Trophoblast cell (in vitro differentiated cells and primary cell): Measurements from ENCODE around the gene SMAD9.
A peak's percentile ranks its signal among the peaks of the same experiment; 100 is the strongest.

Experiments used
- DNase-seq, 2 donors: peaks; one replicate each; pipeline ENCODE4 v3.0.0-alpha.2; 2016
- H2AFZ ChIP-seq: 2 replicates; pipeline ENCODE4 v1.6.1; 2013; ENCODE audit warnings: low read length, moderate library complexity, mild to moderate bottlenecking; ENCODE audit not compliant: insufficient read depth, poor library complexity
- H2AK5ac ChIP-seq: 2 replicates; pipeline ENCODE4 v1.6.1; 2013; ENCODE audit warnings: mild to moderate bottlenecking, low read length
- H2BK120ac ChIP-seq: 2 replicates; pipeline ENCODE4 v1.6.1; 2013; ENCODE audit warnings: low read length, mild to moderate bottlenecking, moderate library complexity; ENCODE audit not compliant: insufficient read depth, poor library complexity
- H2BK12ac ChIP-seq: 2 replicates; pipeline ENCODE4 v1.6.1; 2013; ENCODE audit warnings: mild to moderate bottlenecking, low read length, moderate library complexity
- H2BK5ac ChIP-seq: 2 replicates; pipeline ENCODE4 v1.6.1; 2013; ENCODE audit warnings: low read length, low read depth, moderate library complexity, mild to moderate bottlenecking; ENCODE audit not compliant: poor library complexity
- H3K14ac ChIP-seq: 2 replicates; pipeline ENCODE4 v1.6.1; 2013; ENCODE audit warnings: mild to moderate bottlenecking, low read length
- H3K18ac ChIP-seq: 2 replicates; pipeline ENCODE4 v1.6.1; 2013; ENCODE audit warnings: mild to moderate bottlenecking, low read length
- H3K23ac ChIP-seq: 2 replicates; pipeline ENCODE4 v1.6.1; 2013; ENCODE audit warnings: low read length
- H3K27ac ChIP-seq: 2 replicates; pipeline ENCODE4 v1.5.1; 2013; ENCODE audit warnings: low read depth, mild to moderate bottlenecking, inconsistent platforms, low read length, moderate library complexity
- H3K27me3 ChIP-seq: 2 replicates; pipeline ENCODE4 v1.6.1; 2013; ENCODE audit warnings: inconsistent platforms, mild to moderate bottlenecking, low read length, moderate library complexity; ENCODE audit not compliant: insufficient read depth
- H3K36me3 ChIP-seq, 2 experiments: 1 replicate in 1 of 2; 2 replicates in 1 of 2; pipeline ENCODE4 v1.6.1; 2013; ENCODE audit warnings: low read length in 2 of 2, mild to moderate bottlenecking in 2 of 2, moderate library complexity in 1 of 2; ENCODE audit not compliant: insufficient read depth in 2 of 2, control insufficient read depth in 1 of 2
- H3K4ac ChIP-seq: 2 replicates; pipeline ENCODE4 v1.6.1; 2013; ENCODE audit warnings: low read depth, mild to moderate bottlenecking, low read length, moderate library complexity
- H3K4me1 ChIP-seq, 2 experiments: 1 replicate in 1 of 2; 2 replicates in 1 of 2; pipeline ENCODE4 v1.6.1; 2013; ENCODE audit warnings: low read length in 2 of 2, mild to moderate bottlenecking in 2 of 2, moderate library complexity in 1 of 2; ENCODE audit not compliant: insufficient read depth in 2 of 2, control insufficient read depth in 1 of 2
- H3K4me2 ChIP-seq: 2 replicates; pipeline ENCODE4 v1.6.1; 2013; ENCODE audit warnings: inconsistent platforms, mild to moderate bottlenecking, low read length, moderate library complexity
- H3K4me3 ChIP-seq: 2 replicates; pipeline ENCODE4 v1.5.1; 2013; ENCODE audit warnings: mild to moderate bottlenecking, low read depth, low read length, inconsistent platforms
- H3K79me1 ChIP-seq: one replicate; pipeline ENCODE4 v1.6.1; 2013; ENCODE audit warnings: low read length
- H3K79me2 ChIP-seq: 2 replicates; pipeline ENCODE4 v1.6.1; 2013; ENCODE audit warnings: low read length, mild to moderate bottlenecking; ENCODE audit not compliant: control insufficient read depth, insufficient read depth, poor library complexity
- H3K9ac ChIP-seq: 2 replicates; pipeline ENCODE4 v1.6.1; 2013; ENCODE audit warnings: mild to moderate bottlenecking, low read length
- H3K9me3 ChIP-seq: 2 replicates; pipeline ENCODE4 v1.6.1; 2013; ENCODE audit warnings: low read depth, mild to moderate bottlenecking, control low read depth, inconsistent platforms, low read length; ENCODE audit not compliant: insufficient read depth
- H4K12ac ChIP-seq: 2 replicates; pipeline ENCODE4 v1.6.1; 2013; ENCODE audit warnings: low read depth, mild to moderate bottlenecking, low read length, moderate library complexity
- H4K8ac ChIP-seq: 2 replicates; pipeline ENCODE4 v1.6.1; 2013; ENCODE audit warnings: low read depth, mild to moderate bottlenecking, low read length, moderate library complexity
- H4K91ac ChIP-seq: one replicate; pipeline ENCODE4 v1.6.1; 2013; ENCODE audit warnings: low read depth, mild to moderate bottlenecking, low read length, moderate library complexity
- WGBS: extraction: QIAGEN DNeasy Blood & Tissue Kit; methylation state at CpG from one replicate; pipeline ENCODE4 v1.1.7; 2013; ENCODE audit warnings: missing lambda C conversion rate; ENCODE audit not compliant: insufficient read length, insufficient coverage; ENCODE audit errors: extremely low coverage; 5-methylcytosine and 5-hydroxymethylcytosine counted together

Gene SMAD9

GRCh38 chr13:36925603-36926002, 5.6 kb upstream of the SMAD9 start:
- Histone ChIP-seq H3K18ac (no peak overlapping the region), H4K12ac (no peak overlapping the region), H2AFZ (no peak overlapping the region), H3K27ac (no peak overlapping the region), H3K9me3 (peaks cover 2% of the 10 kb centered on the region), H3K4me3 (no peak overlapping the region), H2BK120ac (no peak overlapping the region), H2BK5ac (no peak overlapping the region), H3K23ac (no peak overlapping the region), H3K4me2 (no peak overlapping the region), H4K8ac (no peak overlapping the region), H2BK12ac (no peak overlapping the region), H3K79me1 (peaks cover 7% of the 10 kb centered on the region), H3K4me1 (peaks cover under 1 to 7% of the 10 kb centered on the region in 2 experiments), H3K27me3 (no peaks in the 10 kb centered on the region), H3K9ac (no peak overlapping the region), H4K91ac (peak overlapping the region; percentile 42), H3K4ac (no peak overlapping the region), H3K14ac (no peak overlapping the region), H3K36me3 (no peaks in the 10 kb centered on the region), H3K79me2 (peaks cover 1% of the 10 kb centered on the region), H2AK5ac (no peak overlapping the region)
- WGBS: no CpG with 5 or more reads among the region's 7 CpGs
- DNase-seq: no peak

GRCh38 chr13:36924001-36924400, 4.0 kb upstream of the SMAD9 start:
- Histone ChIP-seq H2AFZ (no peak overlapping the region), H3K79me1 (peaks cover 18% of the 10 kb centered on the region), H3K9me3 (peaks cover 2% of the 10 kb centered on the region), H3K14ac (no peak overlapping the region), H2BK5ac (no peak overlapping the region), H2AK5ac (no peak overlapping the region), H3K36me3 (no peaks in the 10 kb centered on the region), H3K4ac (no peak overlapping the region), H4K8ac (no peak overlapping the region), H3K4me1 (peaks cover 4 to 9% of the 10 kb centered on the region in 2 experiments), H3K4me3 (no peak overlapping the region), H3K4me2 (no peak overlapping the region), H4K12ac (no peak overlapping the region), H2BK12ac (peak overlapping the region; percentile 0), H3K18ac (no peak overlapping the region), H3K27ac (no peak overlapping the region), H3K23ac (no peak overlapping the region), H3K9ac (no peak overlapping the region), H3K79me2 (peaks cover 5% of the 10 kb centered on the region), H2BK120ac (no peak overlapping the region), H3K27me3 (no peaks in the 10 kb centered on the region), H4K91ac (no peak overlapping the region)
- WGBS: no CpG with 5 or more reads among the region's 3 CpGs
- no peak for DNase-seq

- Histone ChIP-seq H3K79me1 (peaks cover 24% of the 10 kb centered on the region), H3K27me3 (no peaks in the 10 kb centered on the region), H3K79me2 (peaks cover 5% of the 10 kb centered on the region), H2AFZ (no peak overlapping the region), H3K4me3 (no peak overlapping the region), H2BK5ac (no peak overlapping the region), H4K8ac (no peak overlapping the region), H3K23ac (no peak overlapping the region), H3K36me3 (no peaks in the 10 kb centered on the region), H3K18ac (no peak overlapping the region), H3K27ac (no peak overlapping the region), H4K91ac (no peak overlapping the region), H3K4ac (no peak overlapping the region), H3K9ac (no peak overlapping the region), H3K9me3 (peaks cover 2% of the 10 kb centered on the region), H3K4me1 (peaks cover 6 to 11% of the 10 kb centered on the region in 2 experiments), H4K12ac (no peak overlapping the region), H2BK12ac (no peak overlapping the region), H3K4me2 (no peak overlapping the region), H2BK120ac (no peak overlapping the region), H3K14ac (no peak overlapping the region), H2AK5ac (no peak overlapping the region)
- DNase-seq: peak in 1 of 2 donors; percentile 8
- no CpG with 5 or more reads among the region's 10 CpGs for WGBS
Observed at GRCh38 chr13:36921631-36922301, 1.7 kb upstream of the SMAD9 start.

GRCh38 chr13:36920616-36921185, 663 bp upstream of the SMAD9 start:
- peak overlapping the region; percentile 96 for H2BK120ac ChIP-seq

More at GRCh38 chr13:36920616-36921185, 663 bp upstream of the SMAD9 start:
- peak overlapping the region; percentile 68 for H3K4me2 ChIP-seq
- H3K79me2 ChIP-seq: peaks cover 5% of the 10 kb centered on the region
- DNase-seq: no peak
- H2BK12ac ChIP-seq: peak overlapping the region; percentile 87
- peak overlapping the region; percentile 89 for H3K14ac ChIP-seq
- peak overlapping the region; percentile 18 for H3K4me3 ChIP-seq
- H4K8ac ChIP-seq: peak overlapping the region; percentile 92
- H3K4ac ChIP-seq: peak overlapping the region; percentile 80
- peaks cover 6 to 14% of the 10 kb centered on the region in 2 experiments for H3K4me1 ChIP-seq
- peak overlapping the region; percentile 83 for H4K12ac ChIP-seq
- H3K9ac ChIP-seq: peak overlapping the region; percentile 57
- H3K9me3 ChIP-seq: peaks cover 2% of the 10 kb centered on the region
- no peaks in the 10 kb centered on the region for H3K27me3 ChIP-seq
- peak overlapping the region; percentile 92 for H3K27ac ChIP-seq
- H3K79me1 ChIP-seq: peaks cover 26% of the 10 kb centered on the region
- peak overlapping the region; percentile 88 for H3K18ac ChIP-seq
- H4K91ac ChIP-seq: peak overlapping the region; percentile 98
- H3K36me3 ChIP-seq: no peaks in the 10 kb centered on the region
- WGBS: no CpG with 5 or more reads among the region's 9 CpGs
- no peak overlapping the region for H3K23ac ChIP-seq
- H2AFZ ChIP-seq: peak overlapping the region; percentile 63
- H2BK5ac ChIP-seq: peak overlapping the region; percentile 95
- H2AK5ac ChIP-seq: peak overlapping the region; percentile 90
